ENCODE results near the gene NOM1.
"Not testable (repeated sequence)": the region's sequence is repeated elsewhere in the genome, so short reads cannot be mapped to it uniquely, and the experiment has no call there.

GRCh38 chr7:156936766-156937165 lies 12.7 kb upstream of the NOM1 start:
- TF ChIP-seq, protein P1, sequence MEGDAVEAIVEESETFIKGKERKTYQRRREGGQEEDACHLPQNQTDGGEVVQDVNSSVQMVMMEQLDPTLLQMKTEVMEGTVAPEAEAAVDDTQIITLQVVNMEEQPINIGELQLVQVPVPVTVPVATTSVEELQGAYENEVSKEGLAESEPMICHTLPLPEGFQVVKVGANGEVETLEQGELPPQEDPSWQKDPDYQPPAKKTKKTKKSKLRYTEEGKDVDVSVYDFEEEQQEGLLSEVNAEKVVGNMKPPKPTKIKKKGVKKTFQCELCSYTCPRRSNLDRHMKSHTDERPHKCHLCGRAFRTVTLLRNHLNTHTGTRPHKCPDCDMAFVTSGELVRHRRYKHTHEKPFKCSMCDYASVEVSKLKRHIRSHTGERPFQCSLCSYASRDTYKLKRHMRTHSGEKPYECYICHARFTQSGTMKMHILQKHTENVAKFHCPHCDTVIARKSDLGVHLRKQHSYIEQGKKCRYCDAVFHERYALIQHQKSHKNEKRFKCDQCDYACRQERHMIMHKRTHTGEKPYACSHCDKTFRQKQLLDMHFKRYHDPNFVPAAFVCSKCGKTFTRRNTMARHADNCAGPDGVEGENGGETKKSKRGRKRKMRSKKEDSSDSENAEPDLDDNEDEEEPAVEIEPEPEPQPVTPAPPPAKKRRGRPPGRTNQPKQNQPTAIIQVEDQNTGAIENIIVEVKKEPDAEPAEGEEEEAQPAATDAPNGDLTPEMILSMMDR (IDR thresholded peaks at IDR 0.05): not testable (repeated sequence)
- not testable (repeated sequence) for TF ChIP-seq POLR2AphosphoS5, POLR2A (IDR thresholded peaks at IDR 0.05)

Data from suprapubic skin (tissue), 4 donors.